ENCODE results near the gene CASK. TPM values are rescaled to one million over a fixed set of nuclear protein-coding genes. Genes with fewer than 3 reads are reported as not detected.

Gene CASK
- total RNA-seq, 1 experiment from 2014 or later = 163 TPM

- no peak for TF ChIP-seq CTCF (IDR thresholded peaks at IDR 0.05; ENCODE audit: insufficient read depth in 1 of 2, low read depth in 1 of 2, low read length in 1 of 2, severe bottlenecking in 1 of 2, unreplicated experiment in 1 of 2)
- H3K27ac Mint-ChIP-seq (ENCODE audit: unreplicated experiment) = no peak overlapping the region
- BruUV-seq (replicated peaks) = no TSS peak
These were observed 200.3 kb downstream of the CASK start for GRCh38 chrX:41722816-41723618.

GRCh38 chrX:41722214-41722613 lies 201.1 kb downstream of the CASK start:
- Mint-ChIP-seq H3K4me1 (ENCODE audit: low read depth, unreplicated experiment) (peaks cover 13% of the 10 kb centered on the region), H3K9me3 (ENCODE audit: unreplicated experiment) (no peaks in the 10 kb centered on the region), H3K4me3 (ENCODE audit: unreplicated experiment) (no peak overlapping the region), H3K27ac (ENCODE audit: unreplicated experiment) (no peak overlapping the region), H3K27me3 (ENCODE audit: insufficient read depth, unreplicated experiment) (no peaks in the 10 kb centered on the region), H3K36me3 (ENCODE audit: insufficient read depth, unreplicated experiment) (peaks cover 25% of the 10 kb centered on the region)
- ChIA-PET CTCF (no interaction called here), POLR2A (no interaction called here)
- Histone ChIP-seq H3K27me3 (replicated peaks; ENCODE audit: control insufficient read depth, insufficient read depth, low read length) (no peaks in the 10 kb centered on the region), H3K36me3 (ENCODE audit: control insufficient read depth, insufficient read depth, low read length) (no peaks in the 10 kb centered on the region), H3K4me3 (ENCODE audit: low read depth, low read length) (no peak overlapping the region), H3K9me3 (peaks cover 5% of the 10 kb centered on the region; the same call in 1 of the 2 replicates), H3K4me1 (peaks cover 20% of the 10 kb centered on the region)
- BruUV-seq (replicated peaks) = no TSS peak
- no peak for TF ChIP-seq CTCF (IDR thresholded peaks at IDR 0.05; ENCODE audit: insufficient read depth in 1 of 2, low read depth in 1 of 2, low read length in 1 of 2, severe bottlenecking in 1 of 2, unreplicated experiment in 1 of 2)
- DNase-seq = no peak
- intact Hi-C loops (cut with micrococcal nuclease; ENCODE audit: unreplicated experiment) = no loop called here

More at GRCh38 chrX:41722816-41723618, 200.3 kb downstream of the CASK start:
- Mint-ChIP-seq H3K27me3 (ENCODE audit: insufficient read depth, unreplicated experiment) (no peaks in the 10 kb centered on the region), H3K36me3 (ENCODE audit: insufficient read depth, unreplicated experiment) (peaks cover 21% of the 10 kb centered on the region), H3K4me1 (ENCODE audit: low read depth, unreplicated experiment) (peaks cover 12% of the 10 kb centered on the region), H3K9me3 (ENCODE audit: unreplicated experiment) (no peaks in the 10 kb centered on the region), H3K4me3 (ENCODE audit: unreplicated experiment) (no peak overlapping the region)
- H3K36me3 ChIP-seq (ENCODE audit: control insufficient read depth, insufficient read depth, low read length) = no peaks in the 10 kb centered on the region
- no peak for DNase-seq
- H3K27me3 ChIP-seq (replicated peaks; ENCODE audit: control insufficient read depth, insufficient read depth, low read length) = no peaks in the 10 kb centered on the region
- CTCF ChIA-PET = no interaction called here
- POLR2A ChIA-PET = no interaction called here
- no peak overlapping the region for H3K4me3 ChIP-seq (ENCODE audit: low read depth, low read length)
- intact Hi-C loops (cut with micrococcal nuclease; ENCODE audit: unreplicated experiment) = no loop called here
- no peaks in the 10 kb centered on the region for H3K9me3 ChIP-seq
- H3K4me1 ChIP-seq = peaks cover 18% of the 10 kb centered on the region

GRCh38 chrX:41721590-41721989 lies 201.8 kb downstream of the CASK start:
- Mint-ChIP-seq H3K36me3 (ENCODE audit: insufficient read depth, unreplicated experiment) (peaks cover 32% of the 10 kb centered on the region), H3K4me1 (ENCODE audit: low read depth, unreplicated experiment) (peaks cover 19% of the 10 kb centered on the region), H3K9me3 (ENCODE audit: unreplicated experiment) (no peaks in the 10 kb centered on the region), H3K27ac (ENCODE audit: unreplicated experiment) (no peak overlapping the region), H3K4me3 (ENCODE audit: unreplicated experiment) (no peak overlapping the region), H3K27me3 (ENCODE audit: insufficient read depth, unreplicated experiment) (no peaks in the 10 kb centered on the region)
- Histone ChIP-seq H3K9me3 (peaks cover 5% of the 10 kb centered on the region; the same call in 1 of the 2 replicates), H3K27me3 (replicated peaks; ENCODE audit: control insufficient read depth, insufficient read depth, low read length) (no peaks in the 10 kb centered on the region), H3K4me3 (ENCODE audit: low read depth, low read length) (no peak overlapping the region), H3K4me1 (peaks cover 20% of the 10 kb centered on the region), H3K36me3 (ENCODE audit: control insufficient read depth, insufficient read depth, low read length) (no peaks in the 10 kb centered on the region)
- ChIA-PET POLR2A (no interaction called here), CTCF (no interaction called here)
- TF ChIP-seq CTCF (IDR thresholded peaks at IDR 0.05; ENCODE audit: insufficient read depth in 1 of 2, low read depth in 1 of 2, low read length in 1 of 2, severe bottlenecking in 1 of 2, unreplicated experiment in 1 of 2) = no peak
- intact Hi-C loops (cut with micrococcal nuclease; ENCODE audit: unreplicated experiment) = no loop called here
- no TSS peak for BruUV-seq (replicated peaks)
- DNase-seq = no peak
